NCI-H524 treated with DMSO at 0.1 percent for 48 hours (cell line): ENCODE measurements around the gene JPH3.
"Not testable (repeated sequence)": the region's sequence is repeated elsewhere in the genome, so short reads cannot be mapped to it uniquely, and the experiment has no call there.

ENCODE experiments used
- DNase-seq: peaks from one replicate; lab custom pipeline; 2025; lab: John Stamatoyannopoulos, UW

Gene JPH3

GRCh38 chr16:87715658-87716057 is 113.3 kb downstream of the JPH3 start:
- DNase-seq, result no peak

- not testable (repeated sequence) for DNase-seq
Observed at GRCh38 chr16:87718831-87719230, 116.5 kb downstream of the JPH3 start.

DNA sequence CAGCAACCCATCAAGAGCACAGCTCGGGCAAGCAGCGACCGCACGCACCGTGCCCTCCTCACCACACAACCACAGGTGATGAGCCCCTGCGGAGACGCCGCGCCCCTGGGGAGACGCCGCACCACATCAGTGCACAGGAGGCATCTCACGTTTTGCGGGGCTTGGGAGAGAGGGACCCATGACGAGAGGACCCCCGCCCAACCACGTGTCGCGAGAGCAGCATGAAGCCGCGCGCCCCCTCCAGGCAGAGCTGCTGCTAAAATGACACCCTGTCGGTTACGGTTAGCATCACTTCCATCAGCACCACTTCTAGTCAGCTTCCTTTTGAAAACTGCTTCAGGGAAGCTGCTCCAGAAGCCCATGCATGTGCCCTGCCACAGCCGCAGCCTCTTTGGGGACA is 118.1 kb downstream of the JPH3 start:
- DNase-seq, result no peak

GRCh38 chr16:87721622-87722585 is 119.6 kb downstream of the JPH3 start:
- no peak for DNase-seq

DNA sequence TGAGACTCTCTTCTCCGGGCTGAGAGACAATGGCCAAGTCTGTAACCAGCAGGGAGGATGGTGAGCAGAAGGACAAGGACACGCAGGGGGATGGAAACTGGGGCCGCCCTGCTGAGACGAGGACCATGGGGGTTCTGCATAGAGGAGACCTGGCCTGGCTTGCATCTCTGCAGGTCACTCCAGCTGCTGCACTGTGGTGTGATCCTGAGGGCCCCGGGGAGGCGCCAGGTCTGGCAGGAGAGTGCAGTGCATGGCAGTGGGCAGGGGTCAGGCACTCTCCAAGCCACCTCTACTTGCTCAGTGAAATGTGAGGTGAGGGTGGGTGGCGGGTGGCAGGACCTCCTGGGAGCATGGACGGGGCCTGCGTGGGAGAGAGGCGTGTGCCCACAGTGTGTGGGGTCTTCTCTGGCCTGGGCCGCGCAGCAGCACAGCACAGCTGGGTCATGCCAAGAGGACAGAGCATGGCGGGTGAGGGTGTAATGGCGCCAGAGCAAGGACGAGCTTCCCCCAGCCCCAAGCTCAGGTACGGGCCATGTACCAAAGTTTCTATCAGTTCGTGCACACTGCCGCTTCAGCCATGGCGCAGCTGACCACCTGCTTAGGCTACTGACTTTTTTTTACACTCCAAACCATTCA is 120.4 kb downstream of the JPH3 start:
- no peak for DNase-seq

- DNase-seq, result peak; percentile 96
Observed at GRCh38 chr16:87723226-87723623, 120.9 kb downstream of the JPH3 start.

- DNase-seq, result no peak
Observed at GRCh38 chr16:87724490-87725291, 122.4 kb downstream of the JPH3 start.

DNA sequence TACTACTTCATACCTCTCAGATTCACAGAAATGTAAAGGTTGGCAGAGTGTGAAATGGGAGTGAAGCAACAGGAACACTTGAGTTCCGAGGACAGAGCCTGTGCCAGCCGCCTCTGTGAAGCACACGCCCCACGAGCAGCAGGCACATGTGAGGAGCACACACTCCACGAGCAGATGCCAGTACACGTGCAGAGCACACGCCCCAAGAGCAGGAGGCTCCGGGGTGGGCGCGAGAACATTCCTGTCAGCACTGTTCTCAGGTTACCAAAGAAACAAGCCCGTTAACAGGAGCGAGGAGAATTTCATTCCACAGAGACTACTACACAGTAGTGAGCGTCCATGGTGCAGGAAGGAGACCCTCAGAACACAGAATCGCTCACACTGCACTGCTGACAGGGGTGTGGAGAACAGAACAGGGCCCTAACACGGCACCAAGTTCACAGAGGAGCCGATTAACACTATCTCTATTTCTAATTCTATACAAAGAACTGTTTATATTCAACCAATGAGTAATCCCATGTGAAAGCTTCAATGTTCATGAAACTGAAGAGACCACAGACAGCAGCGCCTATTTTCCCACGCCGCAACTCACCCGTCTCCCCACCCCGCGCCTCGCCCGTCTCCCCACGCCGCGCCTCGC is 123.4 kb downstream of the JPH3 start:
- DNase-seq, result no peak

- not testable (repeated sequence) for DNase-seq
Observed at GRCh38 chr16:87726577-87726976, 124.3 kb downstream of the JPH3 start.

DNA sequence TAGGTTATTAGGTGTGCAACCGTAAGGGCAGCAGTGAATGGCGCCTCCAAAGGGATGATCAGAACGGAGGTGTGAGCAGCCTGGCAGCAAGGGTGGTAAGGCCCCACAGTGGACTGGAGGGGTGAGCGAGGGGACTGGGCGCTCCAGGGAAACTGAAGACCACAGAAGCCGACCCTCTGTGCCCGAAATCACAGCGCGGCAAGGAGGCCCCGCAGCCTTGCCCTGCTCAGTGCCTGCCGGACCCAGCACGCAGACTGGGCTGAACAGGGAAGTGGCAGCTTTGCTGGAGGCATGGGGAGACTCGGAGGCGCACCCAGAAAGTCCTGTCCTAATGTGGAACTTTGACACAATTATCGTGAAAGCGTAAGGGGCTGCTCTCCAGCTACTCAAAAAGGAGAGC is 125.0 kb downstream of the JPH3 start:
- DNase-seq, result no peak

GRCh38 chr16:87728026-87728425 is 125.7 kb downstream of the JPH3 start:
- no peak for DNase-seq

DNA sequence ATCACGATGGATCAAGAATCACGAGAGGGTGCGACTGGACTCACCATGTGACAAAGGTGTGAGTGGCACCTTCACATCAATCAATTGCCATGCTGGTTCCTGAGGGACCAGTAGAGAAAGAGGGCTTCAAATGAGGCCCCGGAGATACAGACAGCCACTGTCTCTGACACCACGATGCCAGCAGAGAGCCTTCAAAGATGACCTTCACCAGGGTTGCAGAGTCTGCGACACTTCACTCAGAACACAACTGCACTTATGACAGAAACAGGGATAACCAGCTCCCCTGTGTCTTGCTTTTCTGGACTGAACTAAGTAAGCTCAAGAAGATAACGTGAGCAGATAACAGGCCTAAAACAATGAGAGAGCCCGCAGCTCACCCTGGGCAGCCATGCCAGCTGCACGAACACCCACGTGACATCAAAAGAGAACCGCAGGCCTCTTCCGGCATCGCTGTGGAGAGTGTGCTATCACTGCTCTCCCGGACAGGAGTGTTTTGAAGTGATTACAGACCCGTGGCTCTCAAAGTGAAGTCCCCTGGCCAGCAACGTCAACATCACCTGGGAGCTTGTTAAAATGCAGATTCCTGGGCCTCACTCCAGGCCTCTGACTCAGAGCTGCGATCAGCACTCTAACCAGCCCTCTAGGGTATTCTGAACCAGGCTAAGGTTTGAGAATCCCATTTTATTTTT is 127.1 kb downstream of the JPH3 start:
- DNase-seq, result no peak

GRCh38 chr16:87731607-87732006 is 129.3 kb downstream of the JPH3 start:
- no peak for DNase-seq

- no peak for DNase-seq
Observed at GRCh38 chr16:87733190-87733589, 130.9 kb downstream of the JPH3 start.

- no peak for DNase-seq
Observed at GRCh38 chr16:87734644-87735043, 132.3 kb downstream of the JPH3 start.

- DNase-seq, result no peak
Observed at GRCh38 chr16:87735270-87736007, 133.1 kb downstream of the JPH3 start.

DNA sequence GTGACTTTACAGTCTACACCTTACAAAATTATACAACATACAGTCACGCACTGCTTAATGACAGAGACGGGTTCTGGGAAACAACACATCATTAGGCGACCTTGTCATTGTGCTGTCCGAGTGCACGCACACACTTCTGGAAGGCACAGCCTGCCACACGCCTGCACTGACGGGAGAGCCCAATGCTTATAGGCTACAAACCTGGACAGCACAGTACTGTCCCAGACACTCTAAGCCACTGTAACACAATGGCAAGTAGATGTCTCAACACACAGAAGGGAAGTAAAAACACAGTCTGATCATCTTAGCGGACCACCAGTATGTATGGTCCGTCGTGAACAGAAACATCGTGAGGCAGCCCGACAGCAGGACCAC is 133.7 kb downstream of the JPH3 start:
- no peak for DNase-seq

GRCh38 chr16:87739801-87740200 is 137.5 kb downstream of the JPH3 start:
- no peak for DNase-seq

- no peak for DNase-seq
Observed at GRCh38 chr16:87740441-87740840, 138.1 kb downstream of the JPH3 start.

GRCh38 chr16:87740909-87741424 is 138.7 kb downstream of the JPH3 start:
- no peak for DNase-seq
